Stimulated activated CD4-positive, alpha-beta T cell treated with anti-CD3 and anti-CD28 coated beads, Interleukin-15, amount 100 ng/mL, for 24 hours (primary cell): Measurements from ENCODE around the gene DDX20.
"Not testable (repeated sequence)": the region's sequence is repeated elsewhere in the genome, so short reads cannot be mapped to it uniquely, and the experiment has no call there.

ENCODE experiments used
- DNase-seq: peaks from one replicate; pipeline ENCODE4 v3.0.0-alpha.2; 2020

The DDX20 gene

DNA sequence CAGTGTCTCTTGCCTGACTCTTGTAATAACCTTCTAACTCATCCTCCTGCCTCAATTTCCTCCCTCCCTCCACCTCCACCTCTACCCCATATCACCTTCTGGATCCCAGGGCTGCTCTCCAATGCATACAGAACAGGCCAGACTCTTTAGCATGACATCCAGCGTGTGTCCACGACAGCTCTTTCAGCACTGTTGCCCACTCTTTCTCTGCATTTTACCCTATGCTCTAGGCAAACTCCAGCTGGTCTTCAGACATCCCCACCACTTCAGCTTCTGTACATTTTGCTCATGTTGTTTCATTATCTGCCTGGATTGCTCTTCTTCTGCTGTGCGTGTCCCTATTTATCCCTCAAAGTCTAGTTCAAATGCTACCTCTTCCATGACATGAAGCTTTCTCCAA lies 21.3 kb upstream of the DDX20 start:
- no peak for DNase-seq

- DNase-seq: no peak
Observed at GRCh38 chr1:111734856-111735255, 20.8 kb upstream of the DDX20 start.

- DNase-seq: no peak
Observed at GRCh38 chr1:111735321-111735720, 20.4 kb upstream of the DDX20 start.

DNA sequence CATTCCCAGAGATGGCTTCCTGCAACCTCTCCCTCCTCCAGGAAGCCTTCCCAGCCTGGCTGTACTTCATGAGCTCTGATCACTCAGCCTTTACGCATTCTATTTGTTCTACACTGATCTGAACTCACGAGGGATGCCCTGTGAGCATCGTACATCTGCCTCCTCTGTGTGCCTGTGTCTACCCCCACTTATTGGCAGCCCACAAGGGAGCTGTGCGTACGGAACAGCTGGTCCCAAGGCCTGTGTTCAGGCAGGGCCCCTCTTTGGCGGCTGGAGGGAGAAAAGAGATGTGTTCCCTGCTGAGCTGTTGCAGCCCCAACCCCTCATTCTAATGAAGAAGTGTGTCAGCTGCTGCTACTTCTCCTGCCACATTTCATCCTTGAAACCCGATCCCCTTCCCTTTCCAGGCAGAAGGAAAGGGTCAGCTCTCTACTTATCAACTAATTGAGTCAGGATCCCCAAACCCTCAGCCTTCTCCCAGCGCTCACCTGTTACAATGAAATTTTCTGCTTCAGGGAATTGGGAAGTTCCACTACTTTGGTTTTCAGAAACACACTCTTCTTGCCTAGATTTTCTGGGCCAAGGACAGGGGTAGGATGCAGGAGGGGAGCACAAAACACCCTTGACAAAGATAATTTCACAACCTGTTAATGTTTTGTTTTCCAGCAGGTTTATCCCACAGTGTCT lies 19.7 kb upstream of the DDX20 start:
- DNase-seq: no peak

GRCh38 chr1:111736548-111737215 lies 19.0 kb upstream of the DDX20 start:
- no peak for DNase-seq

- no peak for DNase-seq
Observed at GRCh38 chr1:111737216-111738132, 18.2 kb upstream of the DDX20 start.

DNA sequence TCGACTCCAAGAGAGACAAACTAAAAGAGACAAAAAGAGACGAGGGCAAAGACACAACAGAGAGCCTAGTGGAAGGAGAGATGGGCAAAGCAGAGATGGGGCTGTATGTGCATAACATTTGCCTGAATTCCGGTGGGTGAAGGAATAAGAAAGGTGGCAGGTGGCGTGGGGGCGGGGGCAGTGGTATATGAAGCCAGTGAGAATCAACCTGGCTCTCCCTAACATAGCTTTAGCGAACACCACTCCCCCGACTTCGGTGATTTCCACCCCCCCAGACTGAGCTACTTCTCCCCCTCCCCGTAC lies 17.6 kb upstream of the DDX20 start:
- no peak for DNase-seq

DNA sequence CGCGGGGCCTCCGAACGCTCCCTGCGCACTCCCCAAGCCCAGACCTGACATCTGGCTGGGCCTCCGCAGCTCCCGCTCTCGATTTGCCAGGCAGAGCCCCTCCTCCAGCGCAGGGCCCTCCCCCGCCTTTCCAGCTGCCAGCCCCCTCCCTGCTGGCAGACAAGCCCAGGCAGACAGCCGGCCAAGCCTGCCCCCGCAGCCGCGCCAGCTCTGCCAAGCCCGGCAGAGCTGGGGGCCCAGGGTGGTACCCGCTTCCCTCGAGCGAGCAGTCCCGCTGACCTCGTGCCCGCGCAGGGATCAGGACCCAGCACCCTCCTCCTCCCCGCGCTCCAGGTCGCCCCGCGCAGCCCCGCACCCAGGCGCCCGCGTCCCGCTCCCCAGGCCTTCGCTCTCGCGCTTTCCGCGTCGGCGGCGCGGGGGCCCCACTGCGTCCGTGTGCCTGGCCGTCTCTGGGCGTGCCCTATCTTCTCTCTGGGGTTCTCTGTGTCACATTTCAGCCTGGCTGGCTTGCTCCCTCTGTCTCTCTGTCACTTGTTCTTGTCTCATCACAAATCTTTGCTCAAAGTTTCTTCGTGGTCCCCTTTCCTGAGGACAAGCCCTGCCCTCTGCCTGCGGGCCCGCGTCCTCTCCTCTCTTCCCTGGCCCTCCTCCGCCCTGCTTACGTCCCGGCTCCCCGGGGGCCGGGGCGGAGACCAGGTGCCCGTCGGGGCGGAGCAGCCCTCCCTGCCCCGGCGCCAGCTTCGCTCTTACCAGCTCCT lies 17.1 kb upstream of the DDX20 start:
- DNase-seq: peak; percentile 57

GRCh38 chr1:111739194-111739924 lies 16.3 kb upstream of the DDX20 start, which contains the start of gene INKA2:
INKA2 (minus strand) TSS chr1:111739395; CDS start chr1:111739242, 153 bp downstream.
- peak; percentile 90 for DNase-seq

DNA sequence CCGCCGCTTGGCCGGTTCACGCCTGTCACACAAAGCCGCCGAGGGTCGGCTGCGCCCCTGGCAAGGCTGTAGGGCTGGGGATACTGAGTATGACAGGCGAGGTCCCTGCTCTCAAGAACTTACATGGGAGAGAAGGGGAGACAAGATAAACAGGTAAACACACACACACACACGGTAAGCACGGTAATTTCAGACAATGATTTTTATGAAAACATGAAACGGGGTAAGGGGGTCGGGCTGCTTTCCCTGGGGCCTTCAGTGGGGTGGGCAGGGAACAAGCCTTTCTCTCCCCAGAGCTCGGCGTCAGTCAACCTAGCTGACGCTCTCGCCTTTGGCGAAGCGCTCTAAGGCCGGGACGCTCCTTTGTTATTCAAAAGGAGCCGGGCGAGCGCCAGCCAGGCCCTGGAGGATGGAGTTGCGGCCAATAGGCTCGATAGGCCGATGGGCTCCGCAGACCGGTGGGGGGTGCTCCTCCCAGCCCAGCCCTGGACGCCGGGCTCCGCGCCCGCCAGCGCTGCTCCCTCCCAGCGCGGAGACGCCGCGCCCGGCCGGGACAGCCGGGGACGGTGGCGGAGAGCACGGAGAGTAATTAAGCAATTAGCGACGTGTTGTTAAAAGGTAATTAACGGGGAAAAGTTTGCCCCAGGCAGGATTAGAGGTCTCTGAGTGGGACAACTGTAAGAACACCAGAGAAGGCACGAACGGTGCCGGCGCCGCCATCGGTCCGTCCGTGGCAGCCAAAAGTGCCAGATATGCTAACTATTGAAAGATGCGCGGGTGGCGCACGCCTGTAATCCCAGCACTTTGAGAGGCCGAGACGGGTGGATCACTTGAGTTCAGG lies 15.6 kb upstream of the DDX20 start:
- DNase-seq: peak; percentile 32

DNA sequence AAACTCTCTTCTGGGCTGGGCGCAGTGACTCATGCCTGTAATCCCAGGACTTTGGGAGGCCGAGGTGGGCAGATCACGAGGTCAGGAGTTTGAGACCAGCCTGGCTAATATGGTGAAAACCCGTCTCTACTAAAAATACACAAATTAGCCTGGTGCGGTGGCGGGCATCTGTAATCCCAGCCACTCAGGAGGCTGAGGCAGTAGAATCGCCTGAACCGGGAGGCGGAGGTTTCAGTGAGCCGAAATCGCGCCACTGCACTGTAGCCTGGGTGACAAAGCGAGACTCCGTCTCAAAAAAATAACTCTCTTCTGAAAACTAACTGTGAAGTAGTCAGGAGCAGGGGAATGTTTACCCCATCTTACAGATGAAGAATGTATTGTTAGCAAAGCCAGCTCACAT lies 13.4 kb upstream of the DDX20 start:
- not testable (repeated sequence) for DNase-seq

GRCh38 chr1:111742938-111743549 lies 12.7 kb upstream of the DDX20 start:
- no peak for DNase-seq

DNA sequence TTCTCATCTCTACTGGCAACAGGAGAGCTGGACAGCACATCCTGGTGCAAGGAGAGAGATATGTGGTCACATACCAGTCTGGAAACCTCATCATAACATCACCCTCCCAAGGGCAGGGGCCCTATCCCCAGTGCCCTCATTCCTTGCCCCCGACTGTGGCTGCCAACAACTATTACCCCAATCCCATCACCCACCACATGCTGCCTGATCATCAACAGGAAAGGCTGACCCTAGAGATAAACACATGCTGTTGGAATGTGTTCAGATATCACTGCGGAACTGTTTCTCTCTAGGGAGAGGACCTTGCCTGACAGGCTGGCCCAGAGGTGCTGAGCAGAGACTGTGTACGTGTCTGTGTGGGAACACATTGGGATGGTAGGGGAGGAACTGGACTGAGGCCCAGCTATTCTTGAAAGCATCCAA lies 12.0 kb upstream of the DDX20 start:
- DNase-seq: no peak

- no peak for DNase-seq
Observed at GRCh38 chr1:111745675-111746613, 9.8 kb upstream of the DDX20 start.

GRCh38 chr1:111746614-111746999 lies 9.1 kb upstream of the DDX20 start:
- no peak for DNase-seq

DNA sequence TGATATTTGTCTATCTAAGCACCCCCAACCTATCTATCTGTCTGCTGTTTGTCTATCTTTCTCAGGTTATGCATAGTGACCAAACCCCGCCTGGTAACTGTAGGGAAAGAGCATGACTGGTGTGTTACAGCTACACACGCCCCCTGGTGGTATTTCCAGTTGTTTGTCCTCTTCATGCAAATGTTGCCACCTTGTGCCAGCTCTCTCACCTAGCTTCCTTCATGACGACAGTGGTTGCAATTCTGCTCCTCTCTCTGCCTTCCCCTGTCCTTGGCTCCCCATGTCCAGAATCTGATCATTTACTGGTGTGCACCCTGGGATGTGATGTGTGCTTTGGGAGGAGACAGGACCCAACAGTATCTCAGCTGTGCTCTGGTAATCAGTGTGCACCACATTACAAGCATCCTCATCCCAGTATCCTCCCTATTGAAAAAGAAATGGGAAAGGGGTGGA lies 8.4 kb upstream of the DDX20 start:
- peak; percentile 84 for DNase-seq

DNA sequence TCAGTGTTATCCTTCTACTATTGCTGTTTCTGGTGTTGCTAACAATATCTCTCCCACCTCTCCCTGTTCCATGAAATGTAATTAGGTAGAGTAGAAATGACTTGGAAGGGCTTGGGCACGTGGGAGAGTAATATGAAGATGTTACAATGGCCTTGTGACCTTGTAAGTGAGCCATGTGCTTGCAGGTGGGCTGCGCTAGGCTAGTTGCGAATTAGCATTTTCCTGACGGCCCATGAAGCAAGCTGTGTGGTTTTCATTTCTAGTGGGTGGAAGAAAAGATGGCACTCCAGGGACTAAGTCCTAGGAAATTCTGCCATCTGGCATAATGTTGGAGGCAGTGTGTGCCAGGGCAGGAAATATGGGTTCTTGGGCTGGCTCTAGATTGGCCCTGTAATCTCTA lies 7.8 kb upstream of the DDX20 start:
- DNase-seq: no peak

DNA sequence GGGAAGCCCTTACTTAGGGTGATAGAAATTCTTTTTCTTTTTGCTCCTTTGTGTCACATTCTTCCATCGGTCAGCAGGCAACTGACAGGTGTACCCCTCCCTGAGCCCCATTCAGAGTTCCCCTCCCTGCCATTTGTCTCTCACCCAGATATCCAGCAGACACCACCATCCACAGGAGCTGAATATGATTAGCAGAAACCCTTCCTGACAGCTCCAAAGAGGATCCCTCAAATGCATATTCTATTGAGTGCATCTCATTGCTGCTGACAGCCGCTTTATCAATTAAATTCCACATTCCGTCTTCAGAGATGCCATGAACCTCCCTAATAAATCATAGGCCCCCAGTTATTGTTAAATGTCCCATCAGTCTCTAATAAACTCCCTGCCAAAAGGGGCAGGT lies 6.1 kb upstream of the DDX20 start:
- no peak for DNase-seq

- no peak for DNase-seq
Observed at GRCh38 chr1:111750856-111751255, 4.8 kb upstream of the DDX20 start.
